Tibial nerve (tissue), 4 donors: ENCODE measurements around the gene SORCS3. TPM values are rescaled to one million over a fixed set of nuclear protein-coding genes. Genes with fewer than 3 reads are reported as not detected.

Experiments
- DNase-seq, 2 donors: peaks; one replicate each; pipeline ENCODE4 v3.0.0-alpha.2; 2019; ENCODE audit warnings: low spot score in 2 of 2
- H3K27ac ChIP-seq, 4 donors: fragments of 200-600 bp; sonication (generic) in 3 of 4; one replicate each; pipeline ENCODE4 v1.5.1; 2017 to 2019; ENCODE audit warnings: mild to moderate bottlenecking in 1 of 4
- H3K27me3 ChIP-seq, 2 donors: fragments of 200-600 bp; sonication (generic) in 1 of 2; one replicate each; pipeline versions ENCODE4 v1.5.1 to v1.6.0; 2017 to 2019
- H3K36me3 ChIP-seq, 3 donors: fragments of 200-600 bp; sonication (generic); one replicate each; pipeline ENCODE4 v1.5.1; 2018 to 2019
- H3K4me1 ChIP-seq, 4 donors: fragments of 200-600 bp; sonication (generic) in 3 of 4; one replicate each; pipeline ENCODE4 v1.5.1; 2017 to 2019
- H3K4me3 ChIP-seq, 4 donors: fragments of 200-600 bp; sonication (generic) in 3 of 4; one replicate each; pipeline ENCODE4 v1.5.1; 2017 to 2019; ENCODE audit warnings: mild to moderate bottlenecking in 1 of 4, moderate library complexity in 1 of 4
- H3K9me3 ChIP-seq, 4 donors: fragments of 200-600 bp; sonication (generic) in 3 of 4; one replicate each; pipeline ENCODE4 v1.5.1; 2017 to 2019
- EP300 ChIP-seq, 2 donors: sonication (generic); formaldehyde crosslinking; IDR thresholded peaks; one replicate each; pipeline ENCODE4 v1.6.1; 2017; ENCODE audit warnings: antibody characterized with exemption in 2 of 2, mild to moderate bottlenecking in 1 of 2
- POLR2A ChIP-seq, 2 donors: fragments of 450-650 bp; IDR thresholded peaks; one replicate each; pipeline ENCODE4 v1.6.1; 2017; ENCODE audit warnings: antibody characterized with exemption in 2 of 2, mild to moderate bottlenecking in 2 of 2, moderate library complexity in 2 of 2
- WGBS, 2 donors: methylation state at CpG; one replicate each; pipeline ENCODE4 v1.1.5; 2018; 5-methylcytosine and 5-hydroxymethylcytosine counted together
- total RNA-seq, 4 donors: library from RNA; depleted of rRNA; stranded (reverse); fragments of >200 nt; gene quantifications; one replicate each; pipeline ENCODE4 v1.1.0, GENCODE V29; 2016
- TF ChIP-seq, protein P1 (sequence below), 5 experiments: fragments of 200-600 bp in 3 of 5; fragments of 450-650 bp in 2 of 5; sonication (generic) in 3 of 5; IDR thresholded peaks; one replicate each; pipeline ENCODE4 v1.5.1; 2016 to 2019; ENCODE audit warnings: antibody characterized with exemption in 5 of 5, mild to moderate bottlenecking in 3 of 5, moderate library complexity in 2 of 5

SORCS3 gene
- total RNA-seq, 4 donors from 2014 or later, result 1.8 to 3.9 (median 3.2) TPM

DNA sequence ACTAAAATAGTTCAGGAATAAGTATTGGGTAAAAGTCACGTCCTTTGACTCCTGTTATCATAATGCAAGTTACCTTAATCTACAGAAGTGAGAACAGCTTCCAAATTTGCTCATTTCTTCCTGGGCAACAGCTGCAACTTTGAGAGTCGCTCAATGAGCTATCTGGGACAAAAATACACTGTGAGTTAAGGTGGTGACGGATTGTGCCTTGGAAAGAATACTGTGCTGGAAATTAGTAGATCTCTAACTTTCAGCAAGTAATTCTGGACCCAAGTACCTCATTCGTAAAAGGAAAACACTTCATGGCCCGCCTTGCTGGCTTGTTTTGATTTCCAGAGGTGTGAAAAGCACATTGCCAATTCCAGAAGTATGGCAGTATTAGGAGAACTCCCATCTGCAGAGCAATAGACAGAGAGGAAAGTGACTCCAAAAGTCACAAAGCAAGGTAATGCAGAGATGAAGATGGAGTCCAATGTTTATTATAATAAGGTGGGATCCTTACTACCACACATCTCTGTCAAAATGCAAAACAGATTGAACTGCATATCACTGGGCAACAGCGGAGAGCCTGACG is 626.0 kb downstream of the SORCS3 start:
- 84 to 87% methylated on average over 7 of the region's 7 CpGs for WGBS, 2 donors
- DNase-seq, result no peak
- TF ChIP-seq POLR2A (IDR thresholded peaks at IDR 0.05), result no peak
- no peak for TF ChIP-seq EP300 (IDR thresholded peaks at IDR 0.05)
- TF ChIP-seq, protein P1, sequence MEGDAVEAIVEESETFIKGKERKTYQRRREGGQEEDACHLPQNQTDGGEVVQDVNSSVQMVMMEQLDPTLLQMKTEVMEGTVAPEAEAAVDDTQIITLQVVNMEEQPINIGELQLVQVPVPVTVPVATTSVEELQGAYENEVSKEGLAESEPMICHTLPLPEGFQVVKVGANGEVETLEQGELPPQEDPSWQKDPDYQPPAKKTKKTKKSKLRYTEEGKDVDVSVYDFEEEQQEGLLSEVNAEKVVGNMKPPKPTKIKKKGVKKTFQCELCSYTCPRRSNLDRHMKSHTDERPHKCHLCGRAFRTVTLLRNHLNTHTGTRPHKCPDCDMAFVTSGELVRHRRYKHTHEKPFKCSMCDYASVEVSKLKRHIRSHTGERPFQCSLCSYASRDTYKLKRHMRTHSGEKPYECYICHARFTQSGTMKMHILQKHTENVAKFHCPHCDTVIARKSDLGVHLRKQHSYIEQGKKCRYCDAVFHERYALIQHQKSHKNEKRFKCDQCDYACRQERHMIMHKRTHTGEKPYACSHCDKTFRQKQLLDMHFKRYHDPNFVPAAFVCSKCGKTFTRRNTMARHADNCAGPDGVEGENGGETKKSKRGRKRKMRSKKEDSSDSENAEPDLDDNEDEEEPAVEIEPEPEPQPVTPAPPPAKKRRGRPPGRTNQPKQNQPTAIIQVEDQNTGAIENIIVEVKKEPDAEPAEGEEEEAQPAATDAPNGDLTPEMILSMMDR (IDR thresholded peaks at IDR 0.05), result no peak
- Histone ChIP-seq H3K27me3 (no peaks in the 10 kb centered on the region), H3K36me3 (no peaks in the 10 kb centered on the region), H3K9me3 (no peaks in the 10 kb centered on the region), H3K4me3 (no peak overlapping the region), H3K4me1 (no peaks in the 10 kb centered on the region), H3K27ac (no peak overlapping the region)

DNA sequence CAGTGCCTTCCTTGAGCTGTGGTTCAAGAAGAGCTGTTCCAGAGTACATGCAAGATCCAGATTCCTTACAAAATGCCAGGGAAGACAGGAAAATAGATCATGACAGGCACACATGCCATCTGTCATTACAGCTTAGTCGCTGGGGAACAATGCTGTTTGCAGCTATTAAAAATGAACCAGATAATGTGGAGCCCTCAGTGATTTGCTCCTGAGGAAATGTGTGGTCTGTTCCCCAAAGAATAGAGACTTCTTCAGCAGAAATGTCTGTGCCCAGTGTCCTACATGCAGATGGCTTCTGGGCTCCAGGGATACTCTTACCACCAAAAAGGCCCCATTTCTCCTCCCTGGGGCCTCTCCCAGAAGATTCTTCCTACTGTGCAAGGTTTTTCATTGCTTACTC is 627.9 kb downstream of the SORCS3 start:
- 44 to 60% methylated on average over 1 of the region's 1 CpG for WGBS, 2 donors
- Histone ChIP-seq H3K4me1 (no peaks in the 10 kb centered on the region), H3K9me3 (no peaks in the 10 kb centered on the region), H3K27me3 (no peaks in the 10 kb centered on the region), H3K4me3 (no peak overlapping the region), H3K36me3 (no peaks in the 10 kb centered on the region), H3K27ac (no peak overlapping the region)
- TF ChIP-seq POLR2A (IDR thresholded peaks at IDR 0.05), result no peak
- TF ChIP-seq, protein P1 (IDR thresholded peaks at IDR 0.05), result no peak
- no peak for TF ChIP-seq EP300 (IDR thresholded peaks at IDR 0.05)
- DNase-seq, result no peak

DNA sequence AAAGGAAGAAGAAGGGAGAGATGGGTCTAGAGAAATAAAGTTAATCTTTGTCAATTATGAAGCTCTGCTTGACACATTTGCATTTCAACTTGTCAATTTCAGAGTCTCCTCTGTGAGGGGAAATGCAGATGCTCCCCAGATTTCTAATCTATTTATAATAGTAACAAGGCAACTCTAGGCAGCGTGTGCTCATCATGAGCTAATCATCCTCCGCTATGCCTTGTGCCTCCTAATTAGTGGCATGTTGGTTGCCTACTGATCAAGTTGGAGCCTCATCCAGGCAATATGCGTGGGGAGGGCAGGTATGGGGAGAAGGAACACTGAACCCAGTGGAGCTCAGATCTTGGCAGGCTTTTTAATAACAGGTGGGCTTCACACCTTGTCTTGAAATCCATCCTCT is 628.6 kb downstream of the SORCS3 start:
- WGBS, 2 donors, result 82 to 94% methylated on average over 3 of the region's 3 CpGs
- H3K36me3 ChIP-seq, result no peaks in the 10 kb centered on the region
- H3K27ac ChIP-seq, result no peak overlapping the region
- no peak for TF ChIP-seq POLR2A (IDR thresholded peaks at IDR 0.05)
- TF ChIP-seq, protein P1 (IDR thresholded peaks at IDR 0.05), result no peak
- TF ChIP-seq EP300 (IDR thresholded peaks at IDR 0.05), result no peak
- no peak overlapping the region for H3K4me3 ChIP-seq
- no peak for DNase-seq
- H3K4me1 ChIP-seq, result no peaks in the 10 kb centered on the region
- H3K9me3 ChIP-seq, result no peaks in the 10 kb centered on the region
- H3K27me3 ChIP-seq, result no peaks in the 10 kb centered on the region

DNA sequence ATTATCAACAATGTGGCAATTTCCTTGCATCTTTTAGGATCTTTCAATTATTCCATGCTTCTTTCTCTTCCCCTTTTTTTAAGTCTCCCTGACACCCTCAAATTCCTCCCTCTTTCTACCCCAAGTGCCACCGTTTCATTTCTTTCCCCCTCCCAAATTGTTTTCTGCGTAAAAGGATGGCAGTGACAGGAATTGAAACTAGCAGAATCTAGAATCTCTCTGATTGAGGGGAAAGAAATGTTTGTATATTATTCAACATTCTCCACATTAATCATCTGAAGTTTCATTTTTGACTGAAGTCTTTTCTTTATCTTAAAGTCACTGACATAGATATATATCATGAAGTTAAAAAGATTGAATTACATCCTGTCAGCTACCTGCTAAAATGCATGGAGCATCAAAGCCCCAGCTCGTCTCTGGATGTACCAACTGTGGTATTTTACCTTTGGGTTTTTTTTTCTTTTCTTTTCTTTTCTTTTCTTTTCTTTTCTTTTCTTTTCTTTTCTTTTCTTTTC is 633.5 kb downstream of the SORCS3 start:
- no peaks in the 10 kb centered on the region for H3K36me3 ChIP-seq
- H3K4me3 ChIP-seq, result no peak overlapping the region
- H3K27me3 ChIP-seq, result no peaks in the 10 kb centered on the region
- H3K4me1 ChIP-seq, result no peaks in the 10 kb centered on the region
- TF ChIP-seq POLR2A (IDR thresholded peaks at IDR 0.05), result no peak
- no peak for TF ChIP-seq EP300 (IDR thresholded peaks at IDR 0.05)
- TF ChIP-seq, protein P1 (IDR thresholded peaks at IDR 0.05), result no peak
- no peaks in the 10 kb centered on the region for H3K9me3 ChIP-seq
- no peak overlapping the region for H3K27ac ChIP-seq
- 79 to 82% methylated on average over 3 of the region's 3 CpGs for WGBS, 2 donors
- DNase-seq, result no peak

DNA sequence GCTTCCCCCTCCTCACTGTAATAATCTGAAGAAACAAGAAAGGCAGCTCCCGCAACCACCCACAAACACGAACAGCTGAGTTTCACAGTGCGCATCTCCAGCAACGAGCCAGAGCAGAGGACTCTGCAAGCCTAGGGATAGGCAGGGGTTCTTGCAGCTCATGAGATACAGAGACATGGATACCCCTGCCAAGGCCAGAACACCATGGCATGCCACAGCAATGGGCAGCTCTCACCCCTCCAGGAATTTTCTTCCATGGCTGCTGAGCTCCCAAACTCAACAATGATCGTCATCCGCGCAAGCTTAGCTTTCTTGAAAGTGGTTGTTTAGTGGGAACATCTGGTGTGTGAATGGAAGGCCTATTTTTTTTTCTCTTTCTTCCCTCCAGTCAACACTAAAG is 637.3 kb downstream of the SORCS3 start:
- Histone ChIP-seq H3K4me1 (no peaks in the 10 kb centered on the region), H3K4me3 (no peak overlapping the region), H3K36me3 (no peaks in the 10 kb centered on the region), H3K27ac (no peak overlapping the region), H3K27me3 (no peaks in the 10 kb centered on the region), H3K9me3 (no peaks in the 10 kb centered on the region)
- 88 to 93% methylated on average over 5 to 7 of the region's 7 CpGs for WGBS, 2 donors
- DNase-seq, result no peak
- TF ChIP-seq POLR2A (IDR thresholded peaks at IDR 0.05) (no peak), EP300 (IDR thresholded peaks at IDR 0.05) (no peak)
- TF ChIP-seq, protein P1 (IDR thresholded peaks at IDR 0.05), result no peak
